Fibroblast of pulmonary artery (primary cell): ENCODE data around the gene CLTA.
A peak's percentile ranks its signal among the peaks of the same experiment; 100 is the strongest.
"Not testable (repeated sequence)": the region's sequence is repeated elsewhere in the genome, so short reads cannot be mapped to it uniquely, and the experiment has no call there.

Experiments
- DNase-seq: peaks from one replicate; pipeline ENCODE4 v3.0.0-alpha.2; 2010; ENCODE audit warnings: low read depth
- H3K4me3 ChIP-seq: replicated peaks from 2 replicates; pipeline ENCODE4 v1.5.1; 2011; ENCODE audit warnings: low read depth, mild to moderate bottlenecking, control low read depth, low read length, moderate library complexity
- CTCF ChIP-seq: IDR thresholded peaks from 2 replicates; pipeline ENCODE4 v1.5.1; 2011; ENCODE audit warnings: mild to moderate bottlenecking, control low read depth, low read length, inconsistent platforms; ENCODE audit errors: missing control alignments

Gene CLTA

GRCh38 chr9:36174271-36174670 is 16.4 kb upstream of the CLTA start:
- DNase-seq, result no peak
- H3K4me3 ChIP-seq, result no peak overlapping the region
- no peak for TF ChIP-seq CTCF

GRCh38 chr9:36174731-36175130 is 16.0 kb upstream of the CLTA start:
- H3K4me3 ChIP-seq, result no peak overlapping the region
- TF ChIP-seq CTCF, result no peak
- no peak for DNase-seq

- DNase-seq, H3K4me3 ChIP-seq: not testable (repeated sequence)
These were observed 15.5 kb upstream of the CLTA start for GRCh38 chr9:36175209-36175608.

GRCh38 chr9:36176496-36176895 is 14.2 kb upstream of the CLTA start:
- not testable (repeated sequence) for DNase-seq, H3K4me3 ChIP-seq

- no peak for TF ChIP-seq CTCF
- no peak for DNase-seq
- H3K4me3 ChIP-seq, result no peak overlapping the region
These were observed 13.2 kb upstream of the CLTA start for GRCh38 chr9:36177571-36177970.

GRCh38 chr9:36180243-36180642 is 10.5 kb upstream of the CLTA start:
- DNase-seq, H3K4me3 ChIP-seq: not testable (repeated sequence)

- TF ChIP-seq CTCF, result no peak
- H3K4me3 ChIP-seq, result no peak overlapping the region
- peak; percentile 58 for DNase-seq
These were observed 3.3 kb upstream of the CLTA start for GRCh38 chr9:36187414-36187813.

- no peak overlapping the region for H3K4me3 ChIP-seq
- no peak for DNase-seq
These were observed 2.5 kb upstream of the CLTA start for GRCh38 chr9:36188212-36188611.

More at GRCh38 chr9:36188212-36188611, 2.5 kb upstream of the CLTA start:
- TF ChIP-seq CTCF, result no peak
